Type B pancreatic cell (in vitro differentiated cells): Measurements from ENCODE around the gene TUBGCP4. TPM values are rescaled to one million over a fixed set of nuclear protein-coding genes. Genes with fewer than 3 reads are reported as not detected.

Experiments used
- DNase-seq: peaks from one replicate; pipeline ENCODE4 v3.0.0; 2021; ENCODE audit warnings: mixed read lengths; ENCODE audit not compliant: unreplicated experiment; ENCODE audit errors: extremely low spot score
- H3K27ac Mint-ChIP-seq: 2 replicates; pipeline ENCODE4 v1.8.0; 2021; ENCODE audit warnings: mild to moderate bottlenecking, mixed read lengths
- H3K27me3 Mint-ChIP-seq: 2 replicates; pipeline ENCODE4 v1.8.0; 2021; ENCODE audit warnings: mixed read lengths
- H3K36me3 Mint-ChIP-seq: 2 replicates; pipeline ENCODE4 v1.8.0; 2021; ENCODE audit warnings: mixed read lengths
- H3K4me1 Mint-ChIP-seq: one replicate; pipeline ENCODE4 v1.8.0; 2021; ENCODE audit warnings: mixed read lengths; ENCODE audit not compliant: unreplicated experiment
- H3K4me3 Mint-ChIP-seq: 2 replicates; pipeline ENCODE4 v1.8.0; 2021; ENCODE audit warnings: mild to moderate bottlenecking, mixed read lengths
- H3K9me3 Mint-ChIP-seq: 2 replicates; pipeline ENCODE4 v1.8.0; 2021; ENCODE audit warnings: mixed read lengths
- CTCF ChIP-seq: fragments of 200-600 bp; sonication (generic); conservative IDR thresholded peaks from 2 replicates; pipeline ENCODE4 v1.5.0; 2021; ENCODE audit warnings: antibody characterized with exemption, mild to moderate bottlenecking
- total RNA-seq: library from RNA; stranded (reverse); gene quantifications from 2 replicates; pipeline ENCODE4 v1.2.1, GENCODE V29; 2021; ENCODE audit warnings: low replicate concordance

The TUBGCP4 gene
- total RNA-seq, 1 donor from 2014 or later, result 29.1 TPM

GRCh38 chr15:43414196-43414595 is 43.3 kb downstream of the TUBGCP4 start:
- Mint-ChIP-seq H3K4me3 (no peak overlapping the region), H3K36me3 (peaks cover 52% of the 10 kb centered on the region), H3K9me3 (no peaks in the 10 kb centered on the region), H3K4me1 (no peaks in the 10 kb centered on the region), H3K27me3 (no peaks in the 10 kb centered on the region), H3K27ac (no peak overlapping the region)
- no peak for DNase-seq
- TF ChIP-seq CTCF, result no peak

- Mint-ChIP-seq H3K27me3 (no peaks in the 10 kb centered on the region), H3K36me3 (peaks cover 39% of the 10 kb centered on the region), H3K4me1 (no peaks in the 10 kb centered on the region), H3K27ac (no peak overlapping the region), H3K9me3 (no peaks in the 10 kb centered on the region), H3K4me3 (no peak overlapping the region)
- no peak for TF ChIP-seq CTCF
- no peak for DNase-seq
These were observed 49.5 kb downstream of the TUBGCP4 start for GRCh38 chr15:43420435-43420834.

- no peak for DNase-seq
- no peak for TF ChIP-seq CTCF
- Mint-ChIP-seq H3K27ac (no peak overlapping the region), H3K27me3 (no peaks in the 10 kb centered on the region), H3K9me3 (no peaks in the 10 kb centered on the region), H3K4me3 (no peak overlapping the region), H3K36me3 (peaks cover 35% of the 10 kb centered on the region), H3K4me1 (no peaks in the 10 kb centered on the region)
These were observed 50.0 kb downstream of the TUBGCP4 start for GRCh38 chr15:43420876-43421275.

GRCh38 chr15:43423793-43424192 is 52.9 kb downstream of the TUBGCP4 start:
- Mint-ChIP-seq H3K4me3 (no peak overlapping the region), H3K36me3 (peaks cover 35% of the 10 kb centered on the region)

GRCh38 chr15:43429687-43430086 is 58.8 kb downstream of the TUBGCP4 start:
- Mint-ChIP-seq H3K36me3 (peaks cover 35% of the 10 kb centered on the region), H3K9me3 (no peaks in the 10 kb centered on the region)

More at GRCh38 chr15:43423793-43424192, 52.9 kb downstream of the TUBGCP4 start:
- DNase-seq, result no peak
- Mint-ChIP-seq H3K9me3 (no peaks in the 10 kb centered on the region), H3K27ac (no peak overlapping the region), H3K4me1 (no peaks in the 10 kb centered on the region), H3K27me3 (no peaks in the 10 kb centered on the region)
- no peak for TF ChIP-seq CTCF

More at GRCh38 chr15:43429687-43430086, 58.8 kb downstream of the TUBGCP4 start:
- no peak for DNase-seq
- Mint-ChIP-seq H3K27me3 (no peaks in the 10 kb centered on the region), H3K4me3 (no peak overlapping the region), H3K27ac (no peak overlapping the region), H3K4me1 (no peaks in the 10 kb centered on the region)
- no peak for TF ChIP-seq CTCF
